ENCODE data around the gene CGREF1.

Gene CGREF1

DNA sequence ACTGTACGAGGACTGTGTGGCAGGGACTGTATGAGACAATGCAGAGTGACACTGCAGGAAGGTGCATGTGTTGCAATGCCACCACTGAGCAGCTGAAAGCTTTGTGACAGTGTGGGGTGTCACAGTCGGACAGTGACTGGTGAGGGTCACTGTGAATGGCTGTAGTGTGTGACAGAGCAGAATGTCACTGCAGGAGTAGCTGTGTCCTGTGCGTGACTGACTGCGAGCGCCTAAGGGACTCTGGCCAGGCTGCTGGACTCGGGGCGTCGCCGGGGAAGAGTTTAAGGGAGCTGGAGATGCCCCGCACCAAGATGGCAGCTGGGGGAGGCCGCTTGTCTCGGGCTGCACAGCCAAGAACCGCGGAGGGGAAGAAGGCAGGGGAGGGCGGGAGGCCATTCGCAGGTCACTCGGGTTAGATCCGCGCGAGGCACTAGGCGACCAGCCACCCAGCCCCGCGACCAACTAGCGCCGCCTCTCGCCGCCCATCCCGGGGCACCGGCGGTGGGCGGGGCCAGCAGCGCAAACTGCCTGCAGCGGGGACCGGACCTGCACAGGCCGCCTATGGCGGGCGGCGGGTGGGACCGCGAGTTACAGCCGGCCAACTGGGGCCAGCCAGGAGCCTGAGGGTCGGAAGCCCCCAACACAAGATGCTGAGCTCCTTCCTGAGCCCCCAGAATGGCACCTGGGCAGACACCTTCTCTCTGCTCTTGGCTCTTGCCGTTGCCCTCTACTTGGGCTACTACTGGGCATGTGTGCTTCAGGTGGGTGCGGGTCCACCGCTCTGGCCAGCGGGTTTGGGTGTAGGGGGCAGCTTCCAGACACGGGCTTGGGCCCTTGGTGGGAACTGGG, 4.6 kb upstream of the CGREF1 start, which contains the start of gene ABHD1:
Gene ABHD1, plus strand, starts transcription at position 514 of the 849 bp plus-strand sequence. Its CDS starts 134 bp downstream, at position 648.
- CTCF ChIA-PET = interaction anchor here (0.9 to 3.3 kb wide), 7 partner anchors 8 to 156 kb away, joined by 3 to 17 read pairs (median 4); partner anchors contain the start of gene PREB
- H3K4me1 ChIP-seq (ENCODE audit: control insufficient read depth, insufficient read depth, low read length) = 0 out of 2 replicates have a peak, but pooled peaks cover 3% of the 10 kb centered on the region
- H3K36me3 ChIP-seq (ENCODE audit: control insufficient read depth in 2 of 2, insufficient read depth in 1 of 2, low read length in 2 of 2) = peaks cover 0 to 2% of the 10 kb centered on the region in 2 experiments; a peak in 1 of 3 replicates
- H3K4me3 ChIP-seq (ENCODE audit: low read depth, low read length) = peak within 1 kb of the TSS; percentile 48
- no peak within 1 kb of the TSS; the same call in 1 of the 2 replicates for H3K27ac ChIP-seq (ENCODE audit: extremely low read depth, low read depth, low read length)
- POLR2A ChIA-PET = interaction anchor here (3.5 kb wide), 1 partner anchor 10 kb away, joined by 34 read pairs; the partner anchor contains the start of gene PREB
- H3K9me3 ChIP-seq (ENCODE audit: control insufficient read depth, insufficient read depth, low read depth, low read length) = no peaks in the 10 kb centered on the region
- peak; percentile 25; the same call in 1 of the 2 replicates for TF ChIP-seq ZEB2 (tag by site-specific recombination; IDR thresholded peaks at IDR 0.05)
- no peak for TF ChIP-seq ZNF184 (tag by site-specific recombination; IDR thresholded peaks at IDR 0.05)
- TF ChIP-seq, protein P1, sequence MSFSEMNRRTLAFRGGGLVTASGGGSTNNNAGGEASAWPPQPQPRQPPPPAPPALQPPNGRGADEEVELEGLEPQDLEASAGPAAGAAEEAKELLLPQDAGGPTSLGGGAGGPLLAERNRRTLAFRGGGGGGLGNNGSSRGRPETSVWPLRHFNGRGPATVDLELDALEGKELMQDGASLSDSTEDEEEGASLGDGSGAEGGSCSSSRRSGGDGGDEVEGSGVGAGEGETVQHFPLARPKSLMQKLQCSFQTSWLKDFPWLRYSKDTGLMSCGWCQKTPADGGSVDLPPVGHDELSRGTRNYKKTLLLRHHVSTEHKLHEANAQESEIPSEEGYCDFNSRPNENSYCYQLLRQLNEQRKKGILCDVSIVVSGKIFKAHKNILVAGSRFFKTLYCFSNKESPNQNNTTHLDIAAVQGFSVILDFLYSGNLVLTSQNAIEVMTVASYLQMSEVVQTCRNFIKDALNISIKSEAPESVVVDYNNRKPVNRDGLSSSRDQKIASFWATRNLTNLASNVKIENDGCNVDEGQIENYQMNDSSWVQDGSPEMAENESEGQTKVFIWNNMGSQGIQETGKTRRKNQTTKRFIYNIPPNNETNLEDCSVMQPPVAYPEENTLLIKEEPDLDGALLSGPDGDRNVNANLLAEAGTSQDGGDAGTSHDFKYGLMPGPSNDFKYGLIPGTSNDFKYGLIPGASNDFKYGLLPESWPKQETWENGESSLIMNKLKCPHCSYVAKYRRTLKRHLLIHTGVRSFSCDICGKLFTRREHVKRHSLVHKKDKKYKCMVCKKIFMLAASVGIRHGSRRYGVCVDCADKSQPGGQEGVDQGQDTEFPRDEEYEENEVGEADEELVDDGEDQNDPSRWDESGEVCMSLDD (tag by site-specific recombination; IDR thresholded peaks at IDR 0.05) = 0 out of 2 replicates have a peak, but pooled peaks have one; percentile 37
- TF ChIP-seq SCRT2 (tag by site-specific recombination; IDR thresholded peaks at IDR 0.05) = peak; percentile 73
- TF ChIP-seq ZNF433 (tag by site-specific recombination; IDR thresholded peaks at IDR 0.05; ENCODE audit: low read depth) = no peak
- 0 out of 2 replicates have a peak, but pooled peaks have one; percentile 18 for TF ChIP-seq KLF7 (tag by site-specific recombination; IDR thresholded peaks at IDR 0.05; ENCODE audit: borderline replicate concordance)
- TF ChIP-seq ZNF169 (tag by site-specific recombination; IDR thresholded peaks at IDR 0.05) = no peak
- TF ChIP-seq YY2 (tag by site-specific recombination; IDR thresholded peaks at IDR 0.05) = no peak
- peak; percentile 91 for TF ChIP-seq SP3 (tag by site-specific recombination; IDR thresholded peaks at IDR 0.05)
- no peak for TF ChIP-seq ZFP41 (tag by site-specific recombination; IDR thresholded peaks at IDR 0.05; ENCODE audit: borderline replicate concordance)
- TF ChIP-seq, protein P2, sequence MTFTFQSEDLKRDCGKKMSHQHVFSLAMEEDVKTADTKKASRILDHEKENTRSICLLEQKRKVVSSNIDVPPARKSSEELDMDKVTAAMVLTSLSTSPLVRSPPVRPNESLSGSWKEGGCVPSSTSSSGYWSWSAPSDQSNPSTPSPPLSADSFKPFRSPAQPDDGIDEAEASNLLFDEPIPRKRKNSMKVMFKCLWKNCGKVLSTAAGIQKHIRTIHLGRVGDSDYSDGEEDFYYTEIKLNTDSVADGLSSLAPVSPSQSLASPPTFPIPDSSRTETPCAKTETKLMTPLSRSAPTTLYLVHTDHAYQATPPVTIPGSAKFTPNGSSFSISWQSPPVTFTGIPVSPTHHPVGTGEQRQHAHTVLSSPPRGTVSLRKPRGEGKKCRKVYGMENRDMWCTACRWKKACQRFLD (tag by site-specific recombination; IDR thresholded peaks at IDR 0.05) = no peak
- TF ChIP-seq SP2 (tag by site-specific recombination; IDR thresholded peaks at IDR 0.05) = peak; percentile 65
- TF ChIP-seq, protein P3, sequence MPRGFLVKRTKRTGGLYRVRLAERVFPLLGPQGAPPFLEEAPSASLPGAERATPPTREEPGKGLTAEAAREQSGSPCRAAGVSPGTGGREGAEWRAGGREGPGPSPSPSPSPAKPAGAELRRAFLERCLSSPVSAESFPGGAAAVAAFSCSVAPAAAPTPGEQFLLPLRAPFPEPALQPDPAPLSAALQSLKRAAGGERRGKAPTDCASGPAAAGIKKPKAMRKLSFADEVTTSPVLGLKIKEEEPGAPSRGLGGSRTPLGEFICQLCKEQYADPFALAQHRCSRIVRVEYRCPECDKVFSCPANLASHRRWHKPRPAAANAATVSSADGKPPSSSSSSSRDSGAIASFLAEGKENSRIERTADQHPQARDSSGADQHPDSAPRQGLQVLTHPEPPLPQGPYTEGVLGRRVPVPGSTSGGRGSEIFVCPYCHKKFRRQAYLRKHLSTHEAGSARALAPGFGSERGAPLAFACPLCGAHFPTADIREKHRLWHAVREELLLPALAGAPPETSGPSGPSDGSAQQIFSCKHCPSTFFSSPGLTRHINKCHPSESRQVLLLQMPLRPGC (tag by site-specific recombination; IDR thresholded peaks at IDR 0.05) = 0 out of 2 replicates have a peak, but pooled peaks have one; percentile 31
- TF ChIP-seq, protein P4, sequence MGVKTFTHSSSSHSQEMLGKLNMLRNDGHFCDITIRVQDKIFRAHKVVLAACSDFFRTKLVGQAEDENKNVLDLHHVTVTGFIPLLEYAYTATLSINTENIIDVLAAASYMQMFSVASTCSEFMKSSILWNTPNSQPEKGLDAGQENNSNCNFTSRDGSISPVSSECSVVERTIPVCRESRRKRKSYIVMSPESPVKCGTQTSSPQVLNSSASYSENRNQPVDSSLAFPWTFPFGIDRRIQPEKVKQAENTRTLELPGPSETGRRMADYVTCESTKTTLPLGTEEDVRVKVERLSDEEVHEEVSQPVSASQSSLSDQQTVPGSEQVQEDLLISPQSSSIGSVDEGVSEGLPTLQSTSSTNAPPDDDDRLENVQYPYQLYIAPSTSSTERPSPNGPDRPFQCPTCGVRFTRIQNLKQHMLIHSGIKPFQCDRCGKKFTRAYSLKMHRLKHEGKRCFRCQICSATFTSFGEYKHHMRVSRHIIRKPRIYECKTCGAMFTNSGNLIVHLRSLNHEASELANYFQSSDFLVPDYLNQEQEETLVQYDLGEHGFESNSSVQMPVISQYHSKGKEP (tag by site-specific recombination; IDR thresholded peaks at IDR 0.05) = peak; percentile 53
- TF ChIP-seq ZNF548 (tag by site-specific recombination; IDR thresholded peaks at IDR 0.05) = no peak
- TF ChIP-seq, protein P5, sequence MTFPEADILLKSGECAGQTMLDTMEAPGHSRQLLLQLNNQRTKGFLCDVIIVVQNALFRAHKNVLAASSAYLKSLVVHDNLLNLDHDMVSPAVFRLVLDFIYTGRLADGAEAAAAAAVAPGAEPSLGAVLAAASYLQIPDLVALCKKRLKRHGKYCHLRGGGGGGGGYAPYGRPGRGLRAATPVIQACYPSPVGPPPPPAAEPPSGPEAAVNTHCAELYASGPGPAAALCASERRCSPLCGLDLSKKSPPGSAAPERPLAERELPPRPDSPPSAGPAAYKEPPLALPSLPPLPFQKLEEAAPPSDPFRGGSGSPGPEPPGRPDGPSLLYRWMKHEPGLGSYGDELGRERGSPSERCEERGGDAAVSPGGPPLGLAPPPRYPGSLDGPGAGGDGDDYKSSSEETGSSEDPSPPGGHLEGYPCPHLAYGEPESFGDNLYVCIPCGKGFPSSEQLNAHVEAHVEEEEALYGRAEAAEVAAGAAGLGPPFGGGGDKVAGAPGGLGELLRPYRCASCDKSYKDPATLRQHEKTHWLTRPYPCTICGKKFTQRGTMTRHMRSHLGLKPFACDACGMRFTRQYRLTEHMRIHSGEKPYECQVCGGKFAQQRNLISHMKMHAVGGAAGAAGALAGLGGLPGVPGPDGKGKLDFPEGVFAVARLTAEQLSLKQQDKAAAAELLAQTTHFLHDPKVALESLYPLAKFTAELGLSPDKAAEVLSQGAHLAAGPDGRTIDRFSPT (tag by site-specific recombination; IDR thresholded peaks at IDR 0.05) = peak; percentile 75
- TF ChIP-seq SP7 (tag by site-specific recombination; IDR thresholded peaks at IDR 0.05) = 0 out of 2 replicates have a peak, but pooled peaks have one; percentile 8
- TF ChIP-seq, protein P6, sequence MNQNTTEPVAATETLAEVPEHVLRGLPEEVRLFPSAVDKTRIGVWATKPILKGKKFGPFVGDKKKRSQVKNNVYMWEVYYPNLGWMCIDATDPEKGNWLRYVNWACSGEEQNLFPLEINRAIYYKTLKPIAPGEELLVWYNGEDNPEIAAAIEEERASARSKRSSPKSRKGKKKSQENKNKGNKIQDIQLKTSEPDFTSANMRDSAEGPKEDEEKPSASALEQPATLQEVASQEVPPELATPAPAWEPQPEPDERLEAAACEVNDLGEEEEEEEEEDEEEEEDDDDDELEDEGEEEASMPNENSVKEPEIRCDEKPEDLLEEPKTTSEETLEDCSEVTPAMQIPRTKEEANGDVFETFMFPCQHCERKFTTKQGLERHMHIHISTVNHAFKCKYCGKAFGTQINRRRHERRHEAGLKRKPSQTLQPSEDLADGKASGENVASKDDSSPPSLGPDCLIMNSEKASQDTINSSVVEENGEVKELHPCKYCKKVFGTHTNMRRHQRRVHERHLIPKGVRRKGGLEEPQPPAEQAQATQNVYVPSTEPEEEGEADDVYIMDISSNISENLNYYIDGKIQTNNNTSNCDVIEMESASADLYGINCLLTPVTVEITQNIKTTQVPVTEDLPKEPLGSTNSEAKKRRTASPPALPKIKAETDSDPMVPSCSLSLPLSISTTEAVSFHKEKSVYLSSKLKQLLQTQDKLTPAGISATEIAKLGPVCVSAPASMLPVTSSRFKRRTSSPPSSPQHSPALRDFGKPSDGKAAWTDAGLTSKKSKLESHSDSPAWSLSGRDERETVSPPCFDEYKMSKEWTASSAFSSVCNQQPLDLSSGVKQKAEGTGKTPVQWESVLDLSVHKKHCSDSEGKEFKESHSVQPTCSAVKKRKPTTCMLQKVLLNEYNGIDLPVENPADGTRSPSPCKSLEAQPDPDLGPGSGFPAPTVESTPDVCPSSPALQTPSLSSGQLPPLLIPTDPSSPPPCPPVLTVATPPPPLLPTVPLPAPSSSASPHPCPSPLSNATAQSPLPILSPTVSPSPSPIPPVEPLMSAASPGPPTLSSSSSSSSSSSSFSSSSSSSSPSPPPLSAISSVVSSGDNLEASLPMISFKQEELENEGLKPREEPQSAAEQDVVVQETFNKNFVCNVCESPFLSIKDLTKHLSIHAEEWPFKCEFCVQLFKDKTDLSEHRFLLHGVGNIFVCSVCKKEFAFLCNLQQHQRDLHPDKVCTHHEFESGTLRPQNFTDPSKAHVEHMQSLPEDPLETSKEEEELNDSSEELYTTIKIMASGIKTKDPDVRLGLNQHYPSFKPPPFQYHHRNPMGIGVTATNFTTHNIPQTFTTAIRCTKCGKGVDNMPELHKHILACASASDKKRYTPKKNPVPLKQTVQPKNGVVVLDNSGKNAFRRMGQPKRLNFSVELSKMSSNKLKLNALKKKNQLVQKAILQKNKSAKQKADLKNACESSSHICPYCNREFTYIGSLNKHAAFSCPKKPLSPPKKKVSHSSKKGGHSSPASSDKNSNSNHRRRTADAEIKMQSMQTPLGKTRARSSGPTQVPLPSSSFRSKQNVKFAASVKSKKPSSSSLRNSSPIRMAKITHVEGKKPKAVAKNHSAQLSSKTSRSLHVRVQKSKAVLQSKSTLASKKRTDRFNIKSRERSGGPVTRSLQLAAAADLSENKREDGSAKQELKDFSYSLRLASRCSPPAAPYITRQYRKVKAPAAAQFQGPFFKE (tag by site-specific recombination; IDR thresholded peaks at IDR 0.05; ENCODE audit: borderline replicate concordance) = no peak

All from HEK293 (cell line).